ENCODE results near the gene APBB2.

DNA sequence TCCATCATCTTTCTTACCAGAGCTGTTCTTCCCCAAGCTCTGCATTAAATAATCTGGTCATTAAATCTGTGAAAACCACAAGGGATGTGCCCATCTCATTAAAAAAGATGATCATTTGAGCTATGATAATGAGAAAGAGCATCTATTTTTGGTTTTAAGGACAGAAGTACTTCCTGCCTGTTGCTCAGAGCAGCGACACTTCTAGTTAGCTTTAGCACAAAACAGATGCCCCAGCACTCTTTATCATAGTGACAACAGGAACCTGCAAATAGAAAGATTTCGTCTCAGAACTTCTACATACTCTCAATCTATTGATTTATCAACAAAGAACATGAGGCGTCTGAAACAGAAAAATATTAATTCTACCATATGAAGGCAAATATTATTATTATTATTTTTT is 140.1 kb downstream of the APBB2 start:
- TF ChIP-seq POU6F1 (CRISPR knock-in tag; IDR thresholded peaks at IDR 0.05; ENCODE audit: borderline replicate concordance, low read depth) (no peak), GLIS3 (CRISPR knock-in tag; IDR thresholded peaks at IDR 0.05) (no peak), BACH2 (CRISPR knock-in tag; IDR thresholded peaks at IDR 0.05; ENCODE audit: borderline replicate concordance) (no peak), ZFP30 (CRISPR knock-in tag; IDR thresholded peaks at IDR 0.05) (no peak), ARNTL (CRISPR knock-in tag; IDR thresholded peaks at IDR 0.05; ENCODE audit: borderline replicate concordance, low read depth) (no peak), TOX (CRISPR knock-in tag; IDR thresholded peaks at IDR 0.05; ENCODE audit: borderline replicate concordance) (no peak), ZNF70 (CRISPR knock-in tag; IDR thresholded peaks at IDR 0.05) (no peak), ZFP3 (CRISPR knock-in tag; IDR thresholded peaks at IDR 0.05) (no peak), TCF4 (CRISPR knock-in tag; IDR thresholded peaks at IDR 0.05; ENCODE audit: borderline replicate concordance) (no peak), RARB (CRISPR knock-in tag; IDR thresholded peaks at IDR 0.05) (no peak)
- TF ChIP-seq, protein P1, sequence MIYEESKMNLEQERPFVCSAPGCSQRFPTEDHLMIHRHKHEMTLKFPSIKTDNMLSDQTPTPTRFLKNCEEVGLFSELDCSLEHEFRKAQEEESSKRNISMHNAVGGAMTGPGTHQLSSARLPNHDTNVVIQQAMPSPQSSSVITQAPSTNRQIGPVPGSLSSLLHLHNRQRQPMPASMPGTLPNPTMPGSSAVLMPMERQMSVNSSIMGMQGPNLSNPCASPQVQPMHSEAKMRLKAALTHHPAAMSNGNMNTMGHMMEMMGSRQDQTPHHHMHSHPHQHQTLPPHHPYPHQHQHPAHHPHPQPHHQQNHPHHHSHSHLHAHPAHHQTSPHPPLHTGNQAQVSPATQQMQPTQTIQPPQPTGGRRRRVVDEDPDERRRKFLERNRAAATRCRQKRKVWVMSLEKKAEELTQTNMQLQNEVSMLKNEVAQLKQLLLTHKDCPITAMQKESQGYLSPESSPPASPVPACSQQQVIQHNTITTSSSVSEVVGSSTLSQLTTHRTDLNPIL (CRISPR knock-in tag; IDR thresholded peaks at IDR 0.05; ENCODE audit: low read depth): no peak
- TF ChIP-seq, protein P2, sequence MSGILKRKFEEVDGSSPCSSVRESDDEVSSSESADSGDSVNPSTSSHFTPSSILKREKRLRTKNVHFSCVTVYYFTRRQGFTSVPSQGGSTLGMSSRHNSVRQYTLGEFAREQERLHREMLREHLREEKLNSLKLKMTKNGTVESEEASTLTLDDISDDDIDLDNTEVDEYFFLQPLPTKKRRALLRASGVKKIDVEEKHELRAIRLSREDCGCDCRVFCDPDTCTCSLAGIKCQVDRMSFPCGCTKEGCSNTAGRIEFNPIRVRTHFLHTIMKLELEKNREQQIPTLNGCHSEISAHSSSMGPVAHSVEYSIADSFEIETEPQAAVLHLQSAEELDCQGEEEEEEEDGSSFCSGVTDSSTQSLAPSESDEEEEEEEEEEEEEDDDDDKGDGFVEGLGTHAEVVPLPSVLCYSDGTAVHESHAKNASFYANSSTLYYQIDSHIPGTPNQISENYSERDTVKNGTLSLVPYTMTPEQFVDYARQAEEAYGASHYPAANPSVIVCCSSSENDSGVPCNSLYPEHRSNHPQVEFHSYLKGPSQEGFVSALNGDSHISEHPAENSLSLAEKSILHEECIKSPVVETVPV (CRISPR knock-in tag; IDR thresholded peaks at IDR 0.05): no peak
- TF ChIP-seq, protein P3, sequence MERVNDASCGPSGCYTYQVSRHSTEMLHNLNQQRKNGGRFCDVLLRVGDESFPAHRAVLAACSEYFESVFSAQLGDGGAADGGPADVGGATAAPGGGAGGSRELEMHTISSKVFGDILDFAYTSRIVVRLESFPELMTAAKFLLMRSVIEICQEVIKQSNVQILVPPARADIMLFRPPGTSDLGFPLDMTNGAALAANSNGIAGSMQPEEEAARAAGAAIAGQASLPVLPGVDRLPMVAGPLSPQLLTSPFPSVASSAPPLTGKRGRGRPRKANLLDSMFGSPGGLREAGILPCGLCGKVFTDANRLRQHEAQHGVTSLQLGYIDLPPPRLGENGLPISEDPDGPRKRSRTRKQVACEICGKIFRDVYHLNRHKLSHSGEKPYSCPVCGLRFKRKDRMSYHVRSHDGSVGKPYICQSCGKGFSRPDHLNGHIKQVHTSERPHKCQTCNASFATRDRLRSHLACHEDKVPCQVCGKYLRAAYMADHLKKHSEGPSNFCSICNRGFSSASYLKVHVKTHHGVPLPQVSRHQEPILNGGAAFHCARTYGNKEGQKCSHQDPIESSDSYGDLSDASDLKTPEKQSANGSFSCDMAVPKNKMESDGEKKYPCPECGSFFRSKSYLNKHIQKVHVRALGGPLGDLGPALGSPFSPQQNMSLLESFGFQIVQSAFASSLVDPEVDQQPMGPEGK (CRISPR knock-in tag; IDR thresholded peaks at IDR 0.05; ENCODE audit: borderline replicate concordance): no peak

Measured in SK-N-SH treated with all-trans-retinoic acid at 6 μM for 48 hours (cell line).